Amniotic epithelial cell (primary cell): ENCODE results near the gene HERC3.

Experiments
- DNase-seq: peaks from one replicate; pipeline ENCODE4 v3.0.0-alpha.2; 2010; ENCODE audit warnings: low read depth

HERC3 gene

GRCh38 chr4:88660446-88661294 lies 68.4 kb downstream of the HERC3 start:
- DNase-seq = peak; percentile 36

GRCh38 chr4:88661739-88662138 lies 69.5 kb downstream of the HERC3 start:
- DNase-seq = peak; percentile 83

- no peak for DNase-seq
Measured at GRCh38 chr4:88672987-88673386, 80.7 kb downstream of the HERC3 start.

DNA sequence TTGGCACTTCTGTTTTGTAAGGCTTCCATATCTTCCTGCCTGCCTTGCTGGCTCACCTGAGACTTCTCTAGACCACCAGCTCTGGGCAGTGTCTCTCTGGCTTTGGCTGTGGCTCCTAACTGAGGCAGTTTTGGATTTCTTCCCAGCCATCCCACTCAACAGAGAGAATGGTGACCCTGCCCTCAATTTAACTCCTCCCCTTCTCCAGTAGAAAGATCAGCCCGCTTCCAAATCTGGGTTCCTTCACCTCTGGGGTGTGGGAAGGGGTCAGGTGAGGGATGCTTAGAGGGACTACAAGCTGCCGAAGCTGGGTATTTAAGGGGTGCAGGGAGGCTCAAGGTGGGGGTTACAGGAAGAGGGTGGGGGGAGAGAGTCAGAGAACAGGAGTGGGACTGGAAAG lies 81.6 kb downstream of the HERC3 start:
- DNase-seq = no peak

- no peak for DNase-seq
Measured at GRCh38 chr4:88674565-88674964, 82.3 kb downstream of the HERC3 start.

DNA sequence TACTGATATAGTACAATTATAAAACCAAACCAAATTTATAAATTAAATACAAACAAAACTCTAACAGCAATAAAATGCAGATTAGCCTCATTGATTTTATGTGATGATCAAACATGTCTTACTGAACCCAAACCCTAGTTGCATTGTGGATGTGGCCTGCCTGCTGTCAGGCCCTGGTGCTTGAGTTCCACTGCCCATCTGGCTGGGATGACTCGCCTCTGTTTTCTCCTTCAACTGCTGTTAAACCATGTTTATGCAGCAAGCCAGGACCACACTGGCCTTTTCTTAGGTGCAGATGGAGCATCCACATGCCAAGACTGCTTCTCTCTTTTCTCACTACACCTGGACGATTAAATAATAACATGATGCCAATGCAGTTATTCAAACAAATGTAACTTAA lies 82.7 kb downstream of the HERC3 start:
- DNase-seq = peak; percentile 41

- DNase-seq = no peak
Measured at GRCh38 chr4:88675543-88675942, 83.3 kb downstream of the HERC3 start.

GRCh38 chr4:88681209-88681608 lies 88.9 kb downstream of the HERC3 start:
- DNase-seq = no peak

DNA sequence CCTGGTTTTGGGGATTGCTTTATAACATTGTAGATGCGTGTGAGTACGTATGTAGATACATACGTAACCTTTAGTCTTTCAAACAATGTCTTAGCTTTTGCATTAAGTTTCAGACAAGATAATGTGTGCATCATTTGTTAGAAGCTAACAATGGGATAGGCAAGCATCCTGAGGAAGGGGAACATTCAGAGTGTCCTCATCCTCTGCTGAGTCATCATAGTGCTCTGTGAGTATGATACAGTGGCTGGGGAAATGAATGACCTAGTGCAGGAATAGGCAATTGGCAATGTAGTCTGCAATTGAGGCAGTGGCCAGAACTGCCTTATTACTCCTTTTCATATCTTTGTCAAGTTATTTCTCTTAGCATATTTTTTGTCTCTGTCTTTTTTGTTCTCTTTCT lies 98.1 kb downstream of the HERC3 start:
- peak; percentile 67 for DNase-seq

DNA sequence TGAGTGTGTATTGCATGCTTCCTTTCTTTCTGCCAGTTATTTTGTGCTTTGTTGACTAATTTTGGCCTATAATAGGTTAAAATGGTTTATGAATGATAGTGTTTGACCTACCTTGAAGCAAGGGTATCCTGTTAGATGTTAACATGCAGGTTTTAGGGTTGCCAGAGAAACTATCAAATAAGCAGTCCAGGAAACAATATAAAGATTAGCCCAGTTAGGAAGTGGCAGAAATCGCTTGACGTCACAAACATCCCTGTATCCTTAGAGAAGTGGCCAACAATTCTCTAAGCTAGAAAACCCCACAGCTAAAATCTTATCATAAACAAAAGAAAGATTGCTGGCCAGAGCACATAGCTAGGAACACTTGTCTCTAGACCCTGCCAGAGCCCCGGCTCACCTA lies 101.5 kb downstream of the HERC3 start:
- no peak for DNase-seq

- DNase-seq = peak; percentile 34
Measured at GRCh38 chr4:88696630-88697029, 104.3 kb downstream of the HERC3 start.

DNA sequence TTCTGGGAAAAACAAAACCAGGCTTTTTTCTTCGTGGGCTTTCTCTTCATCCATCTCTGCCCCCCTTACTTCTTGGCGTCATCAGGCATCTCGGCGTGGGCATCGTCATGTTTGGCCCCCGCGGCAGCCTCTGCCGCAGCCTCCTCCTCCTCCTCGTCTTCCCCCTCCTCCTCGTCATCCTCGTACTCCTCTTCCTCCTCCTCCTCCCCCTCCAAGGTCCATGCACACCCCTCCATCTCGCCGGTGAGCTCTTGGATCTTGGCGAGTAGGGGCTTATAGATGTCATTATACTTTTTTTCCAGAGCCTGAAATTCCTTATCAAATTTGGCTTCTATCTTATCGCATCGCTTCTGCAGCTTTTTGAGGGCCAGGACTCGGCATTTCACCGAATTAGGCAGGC lies 104.9 kb downstream of the HERC3 start:
- DNase-seq = peak; percentile 27

- DNase-seq = peak; percentile 72
Measured at GRCh38 chr4:88697588-88698329, 105.5 kb downstream of the HERC3 start, which contains the start of gene NAP1L5. NAP1L5 (minus strand) TSS chr4:88697829; CDS start chr4:88697754, 75 bp downstream.

DNA sequence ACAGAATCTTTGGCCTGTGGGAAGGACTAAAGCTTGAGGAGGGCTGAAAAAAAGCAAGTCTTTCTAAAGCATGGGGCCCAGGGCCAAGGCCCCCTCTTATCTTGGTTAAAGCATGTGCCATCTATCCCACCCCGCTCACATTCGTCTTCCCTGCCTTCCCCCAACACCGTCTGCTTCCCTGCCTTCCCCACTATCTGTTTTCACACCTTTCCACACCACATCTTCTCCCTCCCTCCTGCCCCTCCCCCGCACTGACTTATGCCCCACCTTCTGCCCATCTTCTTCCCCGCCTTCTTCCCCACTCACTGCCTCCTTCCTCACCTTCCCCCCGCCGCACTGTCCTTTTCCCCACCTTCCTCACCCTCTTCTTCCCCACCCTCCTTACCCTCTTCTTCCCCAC lies 106.2 kb downstream of the HERC3 start:
- no peak for DNase-seq

- DNase-seq = no peak
Measured at GRCh38 chr4:88702782-88703181, 110.5 kb downstream of the HERC3 start.

GRCh38 chr4:88705223-88705622 lies 112.9 kb downstream of the HERC3 start:
- no peak for DNase-seq

- no peak for DNase-seq
Measured at GRCh38 chr4:88705805-88706492, 113.7 kb downstream of the HERC3 start.

GRCh38 chr4:88706574-88706973 lies 114.3 kb downstream of the HERC3 start:
- DNase-seq = peak; percentile 64

DNA sequence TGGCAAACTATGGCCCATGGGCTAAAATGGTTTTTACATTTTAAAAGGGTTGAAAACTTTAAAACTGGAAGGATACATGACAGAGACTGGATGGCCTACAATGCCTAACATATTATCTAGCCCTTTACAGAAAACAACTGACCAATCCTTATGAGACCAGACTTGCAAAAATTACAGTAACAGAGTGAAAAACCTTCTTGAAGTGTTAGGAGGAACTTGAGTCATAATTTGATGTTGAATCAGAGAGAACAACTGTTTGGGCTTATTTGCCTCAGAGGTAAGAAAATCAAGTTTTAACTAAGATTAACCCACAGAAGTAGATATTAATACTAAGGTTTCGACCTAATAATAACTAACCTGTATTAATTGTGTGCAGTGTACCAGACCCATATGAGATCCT lies 117.7 kb downstream of the HERC3 start:
- no peak for DNase-seq

DNA sequence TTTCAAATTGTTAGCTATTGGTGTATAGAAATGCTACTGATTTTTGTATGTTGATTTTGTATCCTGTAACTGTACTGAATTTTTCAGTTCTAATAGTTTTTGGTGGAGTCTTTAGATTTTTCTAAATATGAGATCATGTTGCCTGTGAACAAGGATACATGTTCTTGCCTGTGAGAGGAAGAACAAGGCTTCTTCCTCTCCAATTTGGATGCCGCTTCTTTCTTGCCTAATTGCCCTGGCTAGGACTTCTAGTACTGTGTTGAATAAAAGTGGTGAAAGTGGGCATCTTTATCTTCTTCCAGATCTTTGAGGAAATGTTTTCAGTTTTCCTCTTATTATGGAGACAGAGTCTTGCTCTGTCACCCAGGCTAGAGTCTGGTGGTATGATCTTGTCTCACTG lies 121.5 kb downstream of the HERC3 start:
- DNase-seq = no peak

- DNase-seq = no peak
Measured at GRCh38 chr4:88718098-88718497, 125.8 kb downstream of the HERC3 start.

- no peak for DNase-seq
Measured at GRCh38 chr4:88719381-88719780, 127.1 kb downstream of the HERC3 start.
